AG04450 (cell line): ENCODE measurements around the gene SFTPB. TPM values are rescaled to one million over a fixed set of nuclear protein-coding genes. Genes with fewer than 3 reads are reported as not detected.
A peak's percentile ranks its signal among the peaks of the same experiment; 100 is the strongest.

ENCODE experiments used
- CTCF ChIA-PET: fragments of 300-600, 350-600 bp; formaldehyde crosslinking; extraction: SDS; loops from one replicate; lab custom pipeline; 2022; ENCODE audit warnings: antibody characterized with exemption, inconsistent platforms; lab: Charles Lee
- POLR2A ChIA-PET: fragments of 350-600 bp; formaldehyde crosslinking; extraction: SDS; loops from one replicate; lab custom pipeline; 2021; ENCODE audit warnings: antibody characterized with exemption, inconsistent platforms; lab: Yijun Ruan, JAX
- DNase-seq: peaks from one replicate; pipeline ENCODE4 v3.0.0-alpha.2; 2011; ENCODE audit warnings: low read depth, low spot score
- H3K27ac ChIP-seq: one replicate; pipeline ENCODE4 v1.5.1; 2012; ENCODE audit warnings: low read depth, low read length, control low read depth
- H3K27me3 ChIP-seq: one replicate; pipeline ENCODE4 v1.6.0; 2012; ENCODE audit warnings: low read length; ENCODE audit not compliant: control insufficient read depth, insufficient read depth
- H3K4me3 ChIP-seq: 2 replicates; pipeline ENCODE4 v1.5.1; 2011; ENCODE audit warnings: mild to moderate bottlenecking, low read depth, low read length, control low read depth
- H3K9me3 ChIP-seq: 2 replicates; pipeline ENCODE4 v1.5.1; 2012; ENCODE audit warnings: low read length; ENCODE audit not compliant: control insufficient read depth, insufficient read depth
- CTCF ChIP-seq: IDR thresholded peaks from 2 replicates; pipeline ENCODE4 v1.5.1; 2011; ENCODE audit warnings: low read depth, low read length, control low read depth, inconsistent platforms
- polyA plus RNA-seq: library from polyadenylated mRNA; depleted of rRNA; stranded (reverse); fragments of >200 nt; gene quantifications from 2 replicates; pipeline ENCODE4 v1.2.3, GENCODE V29; 2011

SFTPB gene
- polyA plus RNA-seq, 1 experiment: not detected

GRCh38 chr2:85681372-85681763 lies 13.4 kb upstream of the SFTPB start:
- no peak for DNase-seq
- Histone ChIP-seq H3K4me3 (no peak overlapping the region), H3K27me3 (no peaks in the 10 kb centered on the region), H3K9me3 (no peaks in the 10 kb centered on the region), H3K27ac (no peak overlapping the region)
- POLR2A ChIA-PET: no interaction called here
- CTCF ChIA-PET: interaction anchor here (10.0 kb wide), 1 partner anchor 25 kb away, joined by 88 read pairs; no protein-coding TSS in a partner anchor
- no peak for TF ChIP-seq CTCF

- ChIA-PET POLR2A (no interaction called here), CTCF (interaction anchor here (2.2 to 10.0 kb wide), 2 partner anchors 26 to 44 kb away, joined by 9 to 88 read pairs; no protein-coding TSS in a partner anchor)
- no peak for DNase-seq
- H3K27ac ChIP-seq: no peak overlapping the region
- TF ChIP-seq CTCF: no peak
- no peaks in the 10 kb centered on the region for H3K9me3 ChIP-seq
- H3K4me3 ChIP-seq: no peak overlapping the region
- H3K27me3 ChIP-seq: peaks cover 2% of the 10 kb centered on the region
Measured at GRCh38 chr2:85680707-85681371, 12.8 kb upstream of the SFTPB start.

GRCh38 chr2:85678794-85679672 lies 11.0 kb upstream of the SFTPB start:
- no peak overlapping the region for H3K4me3 ChIP-seq
- H3K9me3 ChIP-seq: no peaks in the 10 kb centered on the region
- CTCF ChIA-PET: interaction anchor here (0.6 to 10.0 kb wide), 15 partner anchors 10 to 568 kb away, joined by 3 to 88 read pairs (median 4); partner anchors contain the start of gene GNLY
- H3K27ac ChIP-seq: no peak overlapping the region
- TF ChIP-seq CTCF: peak; percentile 95
- DNase-seq: no peak
- peaks cover 8% of the 10 kb centered on the region for H3K27me3 ChIP-seq
- POLR2A ChIA-PET: no interaction called here

GRCh38 chr2:85678377-85678776 lies 10.4 kb upstream of the SFTPB start:
- CTCF ChIA-PET: interaction anchor here (0.6 to 10.0 kb wide), 9 partner anchors 9 to 402 kb away, joined by 3 to 88 read pairs (median 4); partner anchors contain the start of gene GNLY
- TF ChIP-seq CTCF: no peak
- H3K9me3 ChIP-seq: no peaks in the 10 kb centered on the region
- H3K27ac ChIP-seq: no peak overlapping the region
- H3K4me3 ChIP-seq: no peak overlapping the region
- POLR2A ChIA-PET: no interaction called here
- DNase-seq: no peak
- H3K27me3 ChIP-seq: peaks cover 8% of the 10 kb centered on the region
